Fibroblast of the aortic adventitia (primary cell): ENCODE data around the gene AKT3. TPM values are rescaled to one million over a fixed set of nuclear protein-coding genes. Genes with fewer than 3 reads are reported as not detected.
"Not testable (repeated sequence)": the region's sequence is repeated elsewhere in the genome, so short reads cannot be mapped to it uniquely, and the experiment has no call there.

Source experiments
- DNase-seq: peaks from one replicate; pipeline ENCODE4 v3.0.0-alpha.2; 2010; ENCODE audit warnings: low read depth
- H3K4me3 ChIP-seq: 2 replicates; pipeline ENCODE4 v1.5.1; 2011; ENCODE audit warnings: low read depth, mild to moderate bottlenecking, control low read depth, low read length, moderate library complexity
- total RNA-seq: library from RNA; depleted of rRNA; stranded (reverse); fragments of >200 nt; gene quantifications from 2 replicates; pipeline ENCODE4 v1.2.3, GENCODE V29; 2012; ENCODE audit warnings: low replicate concordance
- TF ChIP-seq, protein P1 (sequence below): IDR thresholded peaks from 2 replicates; pipeline ENCODE4 v1.5.1; 2011; ENCODE audit warnings: mild to moderate bottlenecking, low read length, control low read depth, inconsistent platforms; ENCODE audit not compliant: insufficient read depth

The AKT3 gene
- total RNA-seq, 1 donor: 36.6 TPM

DNA sequence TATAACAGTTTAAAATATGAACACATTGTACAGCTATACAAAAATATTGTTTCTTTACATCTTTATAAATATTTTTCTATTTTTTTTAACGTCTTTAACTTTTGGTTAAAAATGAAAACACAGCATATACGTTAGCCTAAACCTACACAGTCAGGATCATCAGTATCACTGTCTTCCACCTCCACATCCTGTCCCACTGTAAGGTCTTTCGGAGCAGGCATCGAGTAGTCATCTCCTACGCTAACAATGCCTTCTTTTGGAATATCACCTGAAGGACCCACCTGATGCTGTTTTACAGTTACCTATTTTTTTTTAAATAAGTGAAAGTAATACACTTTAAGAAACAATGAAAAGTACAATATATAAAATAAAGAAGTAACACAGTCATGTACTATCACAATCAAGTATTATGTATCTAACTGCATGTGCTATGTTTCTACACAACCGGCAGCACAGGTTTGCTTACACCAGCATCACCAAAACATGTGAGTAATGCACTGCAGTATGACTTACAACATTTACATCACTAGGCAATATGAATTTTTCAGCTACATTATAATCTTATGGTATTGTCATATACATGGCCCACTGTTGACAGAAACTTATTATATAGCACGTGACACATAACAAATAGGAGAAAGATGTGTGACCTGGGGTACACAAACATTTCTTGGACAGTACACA lies 254.4 kb downstream of the AKT3 start:
- H3K4me3 ChIP-seq: no peak overlapping the region
- TF ChIP-seq, protein P1, sequence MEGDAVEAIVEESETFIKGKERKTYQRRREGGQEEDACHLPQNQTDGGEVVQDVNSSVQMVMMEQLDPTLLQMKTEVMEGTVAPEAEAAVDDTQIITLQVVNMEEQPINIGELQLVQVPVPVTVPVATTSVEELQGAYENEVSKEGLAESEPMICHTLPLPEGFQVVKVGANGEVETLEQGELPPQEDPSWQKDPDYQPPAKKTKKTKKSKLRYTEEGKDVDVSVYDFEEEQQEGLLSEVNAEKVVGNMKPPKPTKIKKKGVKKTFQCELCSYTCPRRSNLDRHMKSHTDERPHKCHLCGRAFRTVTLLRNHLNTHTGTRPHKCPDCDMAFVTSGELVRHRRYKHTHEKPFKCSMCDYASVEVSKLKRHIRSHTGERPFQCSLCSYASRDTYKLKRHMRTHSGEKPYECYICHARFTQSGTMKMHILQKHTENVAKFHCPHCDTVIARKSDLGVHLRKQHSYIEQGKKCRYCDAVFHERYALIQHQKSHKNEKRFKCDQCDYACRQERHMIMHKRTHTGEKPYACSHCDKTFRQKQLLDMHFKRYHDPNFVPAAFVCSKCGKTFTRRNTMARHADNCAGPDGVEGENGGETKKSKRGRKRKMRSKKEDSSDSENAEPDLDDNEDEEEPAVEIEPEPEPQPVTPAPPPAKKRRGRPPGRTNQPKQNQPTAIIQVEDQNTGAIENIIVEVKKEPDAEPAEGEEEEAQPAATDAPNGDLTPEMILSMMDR: no peak
- DNase-seq: peak; percentile 29

DNA sequence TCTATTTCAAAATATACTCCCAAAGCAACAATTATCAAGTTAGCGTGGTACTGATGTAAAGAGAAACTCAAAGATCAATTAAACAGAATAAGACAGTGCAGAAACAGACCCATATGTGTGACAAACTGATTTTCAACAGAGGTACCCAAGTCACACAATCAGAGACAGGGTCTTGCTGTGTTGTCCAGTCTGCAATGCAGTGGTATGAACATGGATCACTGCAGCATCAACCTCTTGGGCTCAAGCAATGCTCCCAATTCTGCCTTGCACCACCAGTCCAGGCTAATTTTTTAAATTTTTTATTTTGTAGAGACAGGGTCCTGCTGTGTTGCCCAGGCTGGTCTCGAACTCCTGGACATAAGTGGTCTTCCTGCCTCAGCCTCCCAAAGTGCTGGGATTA lies 255.6 kb downstream of the AKT3 start:
- H3K4me3 ChIP-seq: no peak overlapping the region
- TF ChIP-seq, protein P1: no peak
- no peak for DNase-seq

GRCh38 chr1:243589286-243589685 lies 260.8 kb downstream of the AKT3 start:
- not testable (repeated sequence) for DNase-seq, H3K4me3 ChIP-seq

DNA sequence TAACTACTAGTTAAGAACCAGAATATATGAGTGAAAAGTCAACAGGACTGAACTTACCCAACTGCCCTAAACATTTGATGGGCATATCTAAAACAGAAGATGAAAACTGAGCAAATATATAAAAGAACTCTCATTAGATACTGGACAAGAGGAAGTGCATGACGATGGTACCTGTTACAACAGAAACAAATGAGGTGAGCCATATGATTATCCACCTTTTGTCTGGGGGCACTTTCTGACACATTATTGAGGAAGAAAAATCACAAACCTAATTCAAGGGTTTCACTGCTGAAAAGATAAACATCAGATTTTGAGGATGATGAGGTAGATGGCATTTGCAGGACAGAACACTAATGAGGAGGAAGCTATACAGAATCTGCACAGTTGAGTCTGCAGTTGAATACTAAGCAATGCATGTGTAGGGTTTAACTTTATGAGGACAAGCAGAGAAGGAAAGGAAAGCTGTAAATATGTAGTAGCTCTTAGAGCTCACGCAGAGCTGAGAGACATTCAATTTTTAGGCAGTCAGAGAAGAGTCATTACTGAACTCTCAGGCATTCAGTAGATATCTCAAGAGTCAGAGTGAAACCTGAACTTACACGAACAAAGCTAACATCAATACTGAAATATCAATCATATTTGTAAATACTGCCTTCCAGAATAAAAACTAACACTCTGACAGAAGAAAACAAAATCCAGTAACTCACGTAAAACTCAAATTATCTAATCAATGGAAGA lies 262.1 kb downstream of the AKT3 start:
- TF ChIP-seq, protein P1: no peak
- no peak overlapping the region for H3K4me3 ChIP-seq

GRCh38 chr1:243587285-243587684 lies 262.8 kb downstream of the AKT3 start:
- H3K4me3 ChIP-seq: no peak overlapping the region
- TF ChIP-seq, protein P1: no peak
- DNase-seq: no peak

More for the DNA sequence above, 262.1 kb downstream of the AKT3 start:
- DNase-seq: no peak

- TF ChIP-seq, protein P1: no peak
- DNase-seq: no peak
- H3K4me3 ChIP-seq: no peak overlapping the region
These were observed 264.1 kb downstream of the AKT3 start for GRCh38 chr1:243585982-243586381.

DNA sequence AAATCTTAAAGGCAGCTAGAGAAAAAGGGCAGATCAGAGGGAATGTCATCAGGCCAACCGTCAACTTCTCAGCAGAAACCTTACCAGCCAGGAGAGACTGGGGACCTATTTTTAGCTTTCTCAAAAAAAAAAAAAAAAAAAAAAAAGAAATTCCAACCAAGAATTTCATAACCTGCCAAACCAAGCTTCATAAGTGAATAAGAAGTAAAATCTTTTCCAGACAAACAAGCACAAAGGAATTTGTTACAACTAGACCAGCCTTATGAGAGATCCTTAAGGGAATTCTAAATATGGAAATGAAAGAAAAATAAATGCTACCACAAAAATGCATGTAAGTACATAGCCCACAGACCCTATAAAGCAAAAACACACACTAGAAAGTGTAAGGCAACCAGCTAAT lies 267.7 kb downstream of the AKT3 start:
- DNase-seq: peak; percentile 70
- no peak overlapping the region for H3K4me3 ChIP-seq
- TF ChIP-seq, protein P1: no peak
